HepG2 (cell line): ENCODE results near the gene SH3YL1. TPM values are rescaled to one million over a fixed set of nuclear protein-coding genes. Genes with fewer than 3 reads are reported as not detected.
A peak's percentile ranks its signal among the peaks of the same experiment; 100 is the strongest.

ENCODE experiments used
- HINFP ChIP-seq: sonication (generic); formaldehyde crosslinking; IDR thresholded peaks from 2 replicates; pipeline ENCODE4 v1.4.0; 2020; ENCODE audit warnings: low read depth, mild to moderate bottlenecking, missing genetic modification reagents
- SETDB1 ChIP-seq: sonication (generic); formaldehyde crosslinking; IDR thresholded peaks from 2 replicates; pipeline ENCODE4 v1.5.1; 2020; ENCODE audit warnings: missing genetic modification reagents, mild to moderate bottlenecking, borderline replicate concordance
- STAT5B ChIP-seq: sonication (generic); formaldehyde crosslinking; IDR thresholded peaks from 2 replicates; pipeline ENCODE4 v1.4.0; 2020; ENCODE audit warnings: missing genetic modification reagents
- ZMYM2 ChIP-seq: sonication (generic); formaldehyde crosslinking; IDR thresholded peaks from 2 replicates; pipeline ENCODE4 v1.8.0; 2022; ENCODE audit warnings: mild to moderate bottlenecking, missing genetic modification reagents
- ZNF317 ChIP-seq: sonication (generic); formaldehyde crosslinking; IDR thresholded peaks from 2 replicates; pipeline ENCODE4 v1.5.0; 2020; ENCODE audit warnings: mild to moderate bottlenecking, missing genetic modification reagents
- ZSCAN31 ChIP-seq: sonication (generic); formaldehyde crosslinking; IDR thresholded peaks from 2 replicates; pipeline ENCODE4 v1.5.0; 2020; ENCODE audit warnings: low read depth, mild to moderate bottlenecking, missing genetic modification reagents
- polyA plus RNA-seq, 8 experiments: library from polyadenylated mRNA; depleted of rRNA in 3 of 8; stranded (reverse) in 7 of 8; unstranded in 1 of 8; fragments of >200 nt; fragmentation: Illumina TruSeq in 4 of 8; extraction: Trizol in 4 of 8; gene quantifications; 2 replicates each; pipeline versions ENCODE4 v1.2.1 to v1.2.3, GENCODE V29; 2011 to 2016; ENCODE audit warnings: low read depth in 4 of 8, missing spikeins in 1 of 8, mixed read lengths in 1 of 8; ENCODE audit not compliant: insufficient read depth in 1 of 8
- total RNA-seq, 5 experiments: library from RNA; depleted of rRNA; stranded (reverse); fragments of >200 nt; fragmentation: Illumina TruSeq; extraction: Trizol; gene quantifications; 2 replicates each; pipeline ENCODE4 v1.2.3, GENCODE V29; 2016; ENCODE audit warnings: low read depth in 1 of 5
- TF ChIP-seq, protein P1 (sequence below), 2 experiments: sonication (generic) in 1 of 2; formaldehyde crosslinking in 1 of 2; IDR thresholded peaks; 2 replicates each; pipeline versions ENCODE4 v1.6.1 to v1.9.0; 2014 to 2022; ENCODE audit warnings: antibody characterized with exemption in 1 of 2, borderline replicate concordance in 1 of 2, inconsistent platforms in 1 of 2, low read depth in 1 of 2, missing genetic modification reagents in 1 of 2
- TF ChIP-seq, protein P2 (sequence below), 2 experiments: sonication (generic) in 1 of 2; formaldehyde crosslinking in 1 of 2; IDR thresholded peaks; 2 replicates each; pipeline versions ENCODE4 v1.4.0 to v1.6.1; 2018 to 2020; ENCODE audit warnings: missing genetic modification reagents in 2 of 2, borderline replicate concordance in 1 of 2, low read depth in 1 of 2, mild to moderate bottlenecking in 1 of 2, missing biosample characterization in 1 of 2
- TF ChIP-seq, protein P3 (sequence below): sonication (generic); formaldehyde crosslinking; IDR thresholded peaks from 2 replicates; pipeline ENCODE4 v1.9.0; 2021; ENCODE audit warnings: mild to moderate bottlenecking, missing genetic modification reagents
- TF ChIP-seq, protein P4 (sequence below): sonication (generic); formaldehyde crosslinking; IDR thresholded peaks from 2 replicates; pipeline ENCODE4 v1.5.0; 2020; ENCODE audit warnings: missing genetic modification reagents

SH3YL1 gene
- total and polyA plus RNA-seq, 2 of the 13 experiments (the other 11 are each of a cell fraction or from before 2014, with no cell fraction given): 13.0 to 48.2 TPM

GRCh38 chr2:249538-250042 lies 14.2 kb downstream of the SH3YL1 start (continued):
- TF ChIP-seq, protein P1, sequence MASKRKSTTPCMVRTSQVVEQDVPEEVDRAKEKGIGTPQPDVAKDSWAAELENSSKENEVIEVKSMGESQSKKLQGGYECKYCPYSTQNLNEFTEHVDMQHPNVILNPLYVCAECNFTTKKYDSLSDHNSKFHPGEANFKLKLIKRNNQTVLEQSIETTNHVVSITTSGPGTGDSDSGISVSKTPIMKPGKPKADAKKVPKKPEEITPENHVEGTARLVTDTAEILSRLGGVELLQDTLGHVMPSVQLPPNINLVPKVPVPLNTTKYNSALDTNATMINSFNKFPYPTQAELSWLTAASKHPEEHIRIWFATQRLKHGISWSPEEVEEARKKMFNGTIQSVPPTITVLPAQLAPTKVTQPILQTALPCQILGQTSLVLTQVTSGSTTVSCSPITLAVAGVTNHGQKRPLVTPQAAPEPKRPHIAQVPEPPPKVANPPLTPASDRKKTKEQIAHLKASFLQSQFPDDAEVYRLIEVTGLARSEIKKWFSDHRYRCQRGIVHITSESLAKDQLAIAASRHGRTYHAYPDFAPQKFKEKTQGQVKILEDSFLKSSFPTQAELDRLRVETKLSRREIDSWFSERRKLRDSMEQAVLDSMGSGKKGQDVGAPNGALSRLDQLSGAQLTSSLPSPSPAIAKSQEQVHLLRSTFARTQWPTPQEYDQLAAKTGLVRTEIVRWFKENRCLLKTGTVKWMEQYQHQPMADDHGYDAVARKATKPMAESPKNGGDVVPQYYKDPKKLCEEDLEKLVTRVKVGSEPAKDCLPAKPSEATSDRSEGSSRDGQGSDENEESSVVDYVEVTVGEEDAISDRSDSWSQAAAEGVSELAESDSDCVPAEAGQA (IDR thresholded peaks at IDR 0.05; ENCODE audit: low read depth): no peak
- TF ChIP-seq, protein P1 (CRISPR knock-in tag; IDR thresholded peaks at IDR 0.05; ENCODE audit: borderline replicate concordance): no peak
- TF ChIP-seq, protein P2, sequence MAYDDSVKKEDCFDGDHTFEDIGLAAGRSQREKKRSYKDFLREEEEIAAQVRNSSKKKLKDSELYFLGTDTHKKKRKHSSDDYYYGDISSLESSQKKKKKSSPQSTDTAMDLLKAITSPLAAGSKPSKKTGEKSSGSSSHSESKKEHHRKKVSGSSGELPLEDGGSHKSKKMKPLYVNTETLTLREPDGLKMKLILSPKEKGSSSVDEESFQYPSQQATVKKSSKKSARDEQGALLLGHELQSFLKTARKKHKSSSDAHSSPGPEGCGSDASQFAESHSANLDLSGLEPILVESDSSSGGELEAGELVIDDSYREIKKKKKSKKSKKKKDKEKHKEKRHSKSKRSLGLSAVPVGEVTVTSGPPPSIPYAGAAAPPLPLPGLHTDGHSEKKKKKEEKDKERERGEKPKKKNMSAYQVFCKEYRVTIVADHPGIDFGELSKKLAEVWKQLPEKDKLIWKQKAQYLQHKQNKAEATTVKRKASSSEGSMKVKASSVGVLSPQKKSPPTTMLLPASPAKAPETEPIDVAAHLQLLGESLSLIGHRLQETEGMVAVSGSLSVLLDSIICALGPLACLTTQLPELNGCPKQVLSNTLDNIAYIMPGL (CRISPR knock-in tag; IDR thresholded peaks at IDR 0.05; ENCODE audit: borderline replicate concordance in 1 of 2, low read depth in 1 of 2): peak; percentile 63 to 76; a peak in 3 of 4 replicates
- peak; percentile 79; the same call in 1 of the 2 replicates for TF ChIP-seq ZNF317 (CRISPR knock-in tag)
- TF ChIP-seq, protein P3, sequence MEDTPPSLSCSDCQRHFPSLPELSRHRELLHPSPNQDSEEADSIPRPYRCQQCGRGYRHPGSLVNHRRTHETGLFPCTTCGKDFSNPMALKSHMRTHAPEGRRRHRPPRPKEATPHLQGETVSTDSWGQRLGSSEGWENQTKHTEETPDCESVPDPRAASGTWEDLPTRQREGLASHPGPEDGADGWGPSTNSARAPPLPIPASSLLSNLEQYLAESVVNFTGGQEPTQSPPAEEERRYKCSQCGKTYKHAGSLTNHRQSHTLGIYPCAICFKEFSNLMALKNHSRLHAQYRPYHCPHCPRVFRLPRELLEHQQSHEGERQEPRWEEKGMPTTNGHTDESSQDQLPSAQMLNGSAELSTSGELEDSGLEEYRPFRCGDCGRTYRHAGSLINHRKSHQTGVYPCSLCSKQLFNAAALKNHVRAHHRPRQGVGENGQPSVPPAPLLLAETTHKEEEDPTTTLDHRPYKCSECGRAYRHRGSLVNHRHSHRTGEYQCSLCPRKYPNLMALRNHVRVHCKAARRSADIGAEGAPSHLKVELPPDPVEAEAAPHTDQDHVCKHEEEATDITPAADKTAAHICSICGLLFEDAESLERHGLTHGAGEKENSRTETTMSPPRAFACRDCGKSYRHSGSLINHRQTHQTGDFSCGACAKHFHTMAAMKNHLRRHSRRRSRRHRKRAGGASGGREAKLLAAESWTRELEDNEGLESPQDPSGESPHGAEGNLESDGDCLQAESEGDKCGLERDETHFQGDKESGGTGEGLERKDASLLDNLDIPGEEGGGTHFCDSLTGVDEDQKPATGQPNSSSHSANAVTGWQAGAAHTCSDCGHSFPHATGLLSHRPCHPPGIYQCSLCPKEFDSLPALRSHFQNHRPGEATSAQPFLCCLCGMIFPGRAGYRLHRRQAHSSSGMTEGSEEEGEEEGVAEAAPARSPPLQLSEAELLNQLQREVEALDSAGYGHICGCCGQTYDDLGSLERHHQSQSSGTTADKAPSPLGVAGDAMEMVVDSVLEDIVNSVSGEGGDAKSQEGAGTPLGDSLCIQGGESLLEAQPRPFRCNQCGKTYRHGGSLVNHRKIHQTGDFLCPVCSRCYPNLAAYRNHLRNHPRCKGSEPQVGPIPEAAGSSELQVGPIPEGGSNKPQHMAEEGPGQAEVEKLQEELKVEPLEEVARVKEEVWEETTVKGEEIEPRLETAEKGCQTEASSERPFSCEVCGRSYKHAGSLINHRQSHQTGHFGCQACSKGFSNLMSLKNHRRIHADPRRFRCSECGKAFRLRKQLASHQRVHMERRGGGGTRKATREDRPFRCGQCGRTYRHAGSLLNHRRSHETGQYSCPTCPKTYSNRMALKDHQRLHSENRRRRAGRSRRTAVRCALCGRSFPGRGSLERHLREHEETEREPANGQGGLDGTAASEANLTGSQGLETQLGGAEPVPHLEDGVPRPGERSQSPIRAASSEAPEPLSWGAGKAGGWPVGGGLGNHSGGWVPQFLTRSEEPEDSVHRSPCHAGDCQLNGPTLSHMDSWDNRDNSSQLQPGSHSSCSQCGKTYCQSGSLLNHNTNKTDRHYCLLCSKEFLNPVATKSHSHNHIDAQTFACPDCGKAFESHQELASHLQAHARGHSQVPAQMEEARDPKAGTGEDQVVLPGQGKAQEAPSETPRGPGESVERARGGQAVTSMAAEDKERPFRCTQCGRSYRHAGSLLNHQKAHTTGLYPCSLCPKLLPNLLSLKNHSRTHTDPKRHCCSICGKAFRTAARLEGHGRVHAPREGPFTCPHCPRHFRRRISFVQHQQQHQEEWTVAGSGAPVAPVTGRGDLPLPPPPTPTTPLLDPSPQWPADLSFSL (CRISPR knock-in tag): 0 out of 2 replicates have a peak, but pooled peaks have one; percentile 40
- TF ChIP-seq STAT5B: 0 out of 2 replicates have a peak, but pooled peaks have one; percentile 72
- peak; percentile 56; the same call in 1 of the 2 replicates for TF ChIP-seq ZSCAN31 (CRISPR knock-in tag)
- TF ChIP-seq, protein P4, sequence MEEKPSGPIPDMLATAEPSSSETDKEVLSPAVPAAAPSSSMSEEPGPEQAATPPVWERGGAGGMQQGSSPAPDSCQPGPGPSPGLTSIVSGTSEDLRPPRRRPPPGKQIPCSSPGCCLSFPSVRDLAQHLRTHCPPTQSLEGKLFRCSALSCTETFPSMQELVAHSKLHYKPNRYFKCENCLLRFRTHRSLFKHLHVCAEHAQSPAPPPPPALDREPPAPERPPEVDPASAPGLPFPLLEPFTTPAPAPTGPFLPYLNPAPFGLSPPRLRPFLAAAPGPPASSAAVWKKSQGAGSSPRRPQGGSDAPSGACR (CRISPR knock-in tag): no peak
- peak; percentile 75; the same call in 1 of the 2 replicates for TF ChIP-seq SETDB1
- TF ChIP-seq HINFP: peak; percentile 77
- no peak for TF ChIP-seq ZMYM2 (CRISPR knock-in tag)
